HG03103 (cell line): ENCODE measurements around the gene SCAPER.
"Not testable (repeated sequence)": the region's sequence is repeated elsewhere in the genome, so short reads cannot be mapped to it uniquely, and the experiment has no call there.

Source experiments
- ATAC-seq: cut with Tn5 transposase; IDR thresholded peaks from one replicate; pipeline ENCODE4 v1.9.1; 2021; ENCODE audit warnings: low read depth; ENCODE audit not compliant: unreplicated experiment

Gene SCAPER

GRCh38 chr15:76863123-76863522 is 42.0 kb downstream of the SCAPER start:
- no peak for ATAC-seq

GRCh38 chr15:76861815-76862397 is 43.2 kb downstream of the SCAPER start:
- ATAC-seq = no peak

GRCh38 chr15:76860201-76860600 is 44.9 kb downstream of the SCAPER start:
- no peak for ATAC-seq

GRCh38 chr15:76850367-76850766 is 54.8 kb downstream of the SCAPER start:
- not testable (repeated sequence) for ATAC-seq

GRCh38 chr15:76846782-76847181 is 58.4 kb downstream of the SCAPER start:
- ATAC-seq = no peak

GRCh38 chr15:76844096-76844495 is 61.0 kb downstream of the SCAPER start:
- ATAC-seq = no peak

- ATAC-seq = no peak
Observed at GRCh38 chr15:76843269-76843668, 61.9 kb downstream of the SCAPER start.

- no peak for ATAC-seq
Observed at GRCh38 chr15:76840830-76841460, 64.2 kb downstream of the SCAPER start.

- no peak for ATAC-seq
Observed at GRCh38 chr15:76839173-76839572, 66.0 kb downstream of the SCAPER start.

GRCh38 chr15:76837474-76837873 is 67.7 kb downstream of the SCAPER start:
- no peak for ATAC-seq

- ATAC-seq = no peak
Observed at GRCh38 chr15:76829939-76830338, 75.2 kb downstream of the SCAPER start.

- ATAC-seq = no peak
Observed at GRCh38 chr15:76823890-76824289, 81.2 kb downstream of the SCAPER start.

GRCh38 chr15:76823303-76823702 is 81.8 kb downstream of the SCAPER start:
- ATAC-seq = no peak

GRCh38 chr15:76818926-76819325 is 86.2 kb downstream of the SCAPER start:
- not testable (repeated sequence) for ATAC-seq

GRCh38 chr15:76815421-76815820 is 89.7 kb downstream of the SCAPER start:
- no peak for ATAC-seq

GRCh38 chr15:76812381-76812780 is 92.8 kb downstream of the SCAPER start:
- ATAC-seq = no peak

- no peak for ATAC-seq
Observed at GRCh38 chr15:76809412-76810103, 95.6 kb downstream of the SCAPER start.

- no peak for ATAC-seq
Observed at GRCh38 chr15:76803049-76803571, 102.0 kb downstream of the SCAPER start.

- ATAC-seq = no peak
Observed at GRCh38 chr15:76802411-76802810, 102.7 kb downstream of the SCAPER start.

- ATAC-seq = no peak
Observed at GRCh38 chr15:76799760-76800159, 105.4 kb downstream of the SCAPER start.

- ATAC-seq = no peak
Observed at GRCh38 chr15:76795217-76795616, 109.9 kb downstream of the SCAPER start.

GRCh38 chr15:76793162-76793561 is 112.0 kb downstream of the SCAPER start:
- no peak for ATAC-seq
